ENCODE data around the gene KIF18B.
"Not testable (repeated sequence)": the region's sequence is repeated elsewhere in the genome, so short reads cannot be mapped to it uniquely, and the experiment has no call there.

The KIF18B gene

DNA sequence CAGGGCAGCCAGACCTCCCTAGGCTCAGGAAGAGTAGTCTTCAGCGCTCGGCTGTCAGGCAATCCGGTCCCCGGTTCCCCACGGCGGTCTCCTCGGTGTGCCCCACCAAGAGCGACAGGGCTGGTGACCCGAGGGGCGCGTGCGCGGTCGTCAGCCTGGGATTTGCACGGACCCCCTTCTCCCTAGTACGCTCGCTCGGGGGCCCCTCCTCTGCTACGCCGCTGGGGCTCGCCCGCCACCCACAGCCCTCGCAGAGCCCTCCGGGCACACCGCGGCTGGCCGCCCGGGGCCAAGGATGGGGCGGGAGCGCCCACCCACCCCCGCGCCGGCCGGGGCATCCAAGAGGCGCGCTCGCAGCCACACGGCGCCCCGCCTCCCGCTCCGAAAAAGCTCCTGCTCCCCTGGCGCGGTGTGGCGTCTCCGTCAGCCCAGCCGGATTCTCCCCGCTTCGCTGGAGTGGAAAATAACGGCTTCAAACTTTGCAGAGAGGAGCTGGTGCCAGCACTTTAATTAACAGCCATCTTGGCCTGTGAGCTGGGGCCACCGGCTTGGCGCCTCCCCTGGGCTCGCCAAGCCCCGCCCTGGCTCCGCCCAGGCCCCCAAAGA is 22.7 kb upstream of the KIF18B start:
- DNase-seq, result peak in 45 of 58 donors; percentile 2 to 68 (median 32)

DNA sequence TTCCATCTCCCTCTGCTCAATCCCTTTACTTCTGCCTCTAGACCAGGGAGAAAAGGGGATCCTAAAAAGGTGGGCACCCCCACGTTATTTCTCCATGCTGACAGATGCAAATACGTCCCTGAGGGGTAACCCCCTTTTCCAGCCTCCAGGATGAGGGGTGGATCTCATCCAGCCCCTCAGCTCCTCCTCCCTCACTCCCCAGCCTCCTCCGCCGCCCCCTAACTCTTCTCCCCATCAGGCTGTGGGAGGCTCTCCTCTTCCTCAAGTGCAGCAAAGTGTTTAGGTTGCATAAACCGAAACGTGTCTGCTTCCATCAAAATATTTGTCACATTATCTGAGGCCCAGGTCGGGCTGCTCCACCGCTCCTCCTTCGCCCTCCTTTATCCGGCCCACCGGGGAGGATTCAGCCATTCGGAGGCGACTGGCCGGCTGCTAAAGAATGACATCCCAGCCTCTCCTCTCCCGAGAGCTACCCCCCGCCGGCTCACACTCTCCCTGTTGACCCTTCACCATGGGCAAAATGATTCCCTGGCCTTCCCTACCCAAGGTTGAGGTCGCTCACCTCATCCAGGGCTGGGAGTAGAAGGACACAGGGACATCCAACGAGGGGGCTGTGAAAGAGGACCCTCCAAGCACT is 21.7 kb upstream of the KIF18B start:
- DNase-seq, result no peak

DNA sequence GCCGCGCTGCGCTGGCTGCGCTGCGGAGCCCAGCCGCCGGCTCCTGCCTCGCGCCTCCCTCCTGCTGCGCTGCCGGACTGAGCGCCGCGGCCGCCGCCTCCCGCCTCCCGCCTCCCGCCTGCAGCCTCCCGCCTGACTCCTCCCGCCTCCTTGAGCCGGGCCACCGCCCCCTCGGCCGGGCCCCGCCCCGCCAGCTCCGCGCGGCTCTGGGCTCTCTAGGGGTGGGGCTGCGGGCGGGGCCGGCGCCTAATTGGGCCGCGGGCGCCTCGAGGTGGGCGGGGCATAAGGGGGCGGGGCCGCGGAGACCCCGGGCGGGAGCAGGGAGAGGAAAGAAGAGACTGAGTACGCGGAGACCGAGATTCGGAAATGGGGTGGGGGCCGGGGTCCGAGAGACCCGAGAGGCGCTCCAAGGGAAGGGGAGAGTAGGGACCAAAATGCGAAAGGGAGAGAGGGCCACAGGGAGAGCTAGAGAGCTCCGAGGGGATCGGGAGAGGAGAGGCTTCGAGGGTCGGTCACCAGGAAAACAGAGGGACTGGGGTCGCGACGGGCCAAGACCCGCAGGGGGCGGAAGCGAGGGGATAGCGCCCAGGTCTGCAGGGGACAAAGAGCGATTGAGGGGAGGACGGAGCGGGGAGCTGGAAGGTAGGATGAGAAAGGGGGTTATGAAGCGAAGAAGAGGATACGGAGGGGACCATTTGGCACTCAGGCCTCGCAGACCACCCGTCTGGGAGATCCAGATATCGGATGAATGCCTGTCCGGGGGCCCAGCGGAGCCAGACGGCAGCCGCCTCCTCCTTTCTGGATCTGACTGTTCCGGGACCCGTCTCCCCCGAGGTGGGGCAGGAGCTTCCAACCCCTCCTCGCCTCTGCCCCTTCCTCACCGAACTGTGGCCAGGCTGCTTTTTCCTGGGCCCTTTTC is 20.9 kb upstream of the KIF18B start, which contains the start of gene C1QL1:
Gene C1QL1, minus strand, starts transcription at position 79 of the 919 bp plus-strand sequence. CDS start 255 bp downstream, outside the sequence.
- DNase-seq, result peak in 54 of 58 donors; percentile 26 to 84 (median 70)

DNA sequence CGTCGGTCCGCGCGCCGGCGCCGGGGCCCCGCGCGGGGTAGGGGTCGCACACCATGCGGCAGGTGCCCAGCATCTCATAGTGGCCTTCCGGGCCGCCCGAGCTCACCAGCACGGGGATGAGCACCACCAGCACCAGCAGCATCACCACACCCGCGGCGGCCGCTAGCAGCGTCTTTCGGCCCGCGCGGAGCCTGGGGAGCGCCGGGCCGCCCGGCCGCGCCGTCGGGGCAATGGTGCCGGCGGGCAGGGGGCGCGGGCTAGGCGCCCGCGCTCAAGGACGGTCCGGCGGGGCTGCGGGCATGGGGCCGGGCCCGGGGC is 20.3 kb upstream of the KIF18B start:
- no peak for DNase-seq

DNA sequence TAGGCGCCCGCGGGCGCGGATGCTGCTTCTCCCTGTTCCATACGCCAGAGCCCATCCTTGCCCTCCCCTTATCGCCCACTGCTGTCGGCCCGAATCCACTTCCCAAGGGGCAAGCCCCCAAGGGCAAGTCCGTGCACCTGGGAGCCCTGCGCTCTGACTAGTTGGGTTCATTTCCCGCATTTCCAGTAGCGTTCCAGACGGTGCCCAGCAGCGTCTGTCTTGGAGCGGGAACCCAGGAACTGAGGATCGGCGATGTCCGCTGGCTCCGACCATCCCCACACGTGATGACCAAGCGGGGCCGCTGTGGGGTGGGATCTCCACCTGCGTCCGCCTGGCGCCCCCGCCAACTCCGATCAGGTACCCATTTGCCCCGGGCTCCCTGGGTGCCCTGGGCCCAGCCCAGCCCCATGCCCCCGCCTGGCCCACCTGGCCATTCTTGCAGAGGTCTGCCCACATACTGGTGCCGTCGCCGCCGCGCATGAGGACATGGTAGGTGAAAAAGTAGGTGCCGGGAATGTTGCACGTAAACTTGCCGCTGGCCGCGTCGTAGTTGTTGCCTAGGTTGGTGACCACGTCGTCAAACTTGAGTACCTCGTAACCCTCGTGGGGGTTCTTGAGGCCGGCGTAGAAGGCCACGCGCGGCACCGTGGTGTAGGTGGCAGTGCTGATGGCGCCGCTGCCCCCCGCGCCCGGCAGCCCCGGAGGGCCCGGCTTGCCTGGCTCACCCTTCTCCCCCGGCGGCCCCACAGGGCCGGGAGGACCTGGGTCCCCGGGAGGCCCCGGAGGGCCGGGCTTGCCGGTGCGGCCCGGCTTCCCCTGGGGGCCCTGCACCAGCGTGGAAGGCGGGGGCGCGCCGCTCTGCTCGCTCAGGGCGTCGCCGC is 19.7 kb upstream of the KIF18B start:
- no peak for DNase-seq

DNA sequence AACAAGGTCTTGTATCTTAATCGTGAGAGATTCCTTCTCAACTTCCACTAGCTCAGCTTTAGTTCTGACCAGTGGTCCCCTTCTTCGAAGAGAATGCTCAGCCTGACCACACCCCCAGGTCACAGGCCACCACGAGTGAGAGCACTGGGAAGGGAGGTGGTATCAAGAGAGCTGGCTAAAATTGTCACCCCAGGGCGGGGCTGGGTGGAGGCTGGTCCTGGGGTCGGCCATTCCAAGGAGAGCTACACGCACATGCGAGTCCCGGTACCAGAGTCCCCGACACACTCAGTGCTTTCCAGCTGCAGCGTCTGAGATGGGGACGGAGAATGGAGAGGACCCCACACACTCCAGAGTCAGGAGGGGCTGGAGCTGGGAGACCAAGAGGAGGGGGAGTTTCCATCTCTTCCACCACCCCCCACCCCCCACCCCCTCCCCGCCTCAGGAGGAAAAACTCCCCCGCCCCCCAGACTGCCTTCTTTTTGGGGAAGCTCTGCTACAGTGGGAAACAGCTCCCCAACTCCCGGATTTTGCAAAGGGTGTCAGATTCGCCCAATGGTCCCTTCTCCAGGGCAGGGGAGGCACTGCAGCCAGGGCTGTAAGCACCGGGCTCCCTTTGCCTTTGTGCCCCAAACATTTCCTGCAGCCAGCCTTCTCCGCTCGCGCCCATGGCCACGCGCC is 18.9 kb upstream of the KIF18B start:
- no peak for DNase-seq

DNA sequence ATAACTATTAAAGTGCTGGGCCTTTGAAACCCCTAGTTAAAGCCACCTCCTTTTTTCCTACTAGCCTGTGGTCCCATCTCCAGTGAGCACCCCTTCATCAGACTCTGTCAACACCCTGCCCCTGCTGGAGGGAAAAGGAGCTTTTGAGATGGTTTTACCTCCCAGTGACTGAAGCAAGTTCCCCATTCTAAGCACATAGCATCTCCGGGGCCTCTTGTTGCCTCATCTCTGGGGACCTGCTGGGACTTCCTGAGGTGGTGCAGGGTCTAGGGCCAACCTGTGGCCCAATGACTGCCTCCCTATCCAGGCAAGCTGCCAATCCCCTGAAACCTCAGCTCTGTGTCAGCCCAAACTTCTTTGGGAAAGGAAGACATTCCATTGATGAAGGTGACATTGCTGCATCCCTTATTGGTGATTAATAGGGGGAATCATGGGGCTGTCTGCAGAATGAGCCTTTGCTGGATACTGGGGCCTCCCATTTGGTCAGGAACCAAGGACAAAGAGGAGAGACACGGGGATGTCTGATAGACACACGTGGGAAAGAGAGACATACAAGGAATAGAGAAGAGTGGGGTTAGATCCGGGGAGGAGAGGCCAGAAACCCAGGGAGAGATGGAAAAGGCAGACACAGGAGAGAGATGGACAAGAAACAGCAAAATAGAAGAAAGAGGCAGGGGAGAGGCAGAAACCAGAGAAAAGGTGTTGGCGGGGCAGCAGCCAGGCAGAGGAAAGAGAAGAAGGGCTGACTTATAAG is 18.1 kb upstream of the KIF18B start:
- no peak for DNase-seq

DNA sequence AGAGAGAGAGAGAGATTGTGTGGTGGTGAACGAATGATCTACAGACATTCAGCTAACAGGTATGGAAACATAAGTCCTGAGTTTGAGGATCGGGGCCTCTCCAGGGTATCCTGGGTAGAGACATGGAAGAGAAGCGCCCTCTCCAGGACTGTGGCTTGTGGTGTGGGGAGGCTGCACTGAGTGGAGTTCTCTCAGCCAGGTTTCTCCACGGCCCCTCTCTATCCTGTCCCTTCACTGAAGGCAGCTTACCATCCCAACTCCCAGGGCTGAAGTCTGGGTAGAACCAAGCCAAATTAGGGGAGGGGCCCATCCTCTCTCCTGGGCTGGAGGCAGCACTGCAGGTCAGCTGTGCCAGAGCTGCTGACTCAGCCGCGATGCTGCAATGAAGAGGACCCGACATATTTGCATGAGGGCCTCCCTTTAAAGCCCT is 14.4 kb upstream of the KIF18B start:
- no peak for DNase-seq

DNA sequence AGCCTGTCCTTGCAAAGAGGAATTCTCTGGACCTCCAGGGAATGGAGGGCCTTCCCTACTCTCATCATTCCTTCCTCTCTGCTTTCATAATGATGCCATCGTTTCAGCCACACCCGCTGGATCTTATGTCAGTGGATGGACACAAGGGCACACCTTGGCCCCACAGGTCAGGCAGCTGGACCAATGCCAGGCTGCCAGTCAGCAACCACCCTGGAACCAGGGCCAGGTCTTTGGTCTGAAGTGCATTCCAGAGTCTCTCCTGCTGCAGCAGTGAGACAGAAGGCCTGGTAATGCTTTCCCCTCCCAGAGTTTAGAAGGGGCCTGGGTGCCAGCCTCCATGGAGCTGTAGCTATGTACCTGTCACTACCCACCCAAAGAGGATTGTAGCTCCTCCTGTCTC is 13.1 kb upstream of the KIF18B start:
- DNase-seq, result no peak

DNA sequence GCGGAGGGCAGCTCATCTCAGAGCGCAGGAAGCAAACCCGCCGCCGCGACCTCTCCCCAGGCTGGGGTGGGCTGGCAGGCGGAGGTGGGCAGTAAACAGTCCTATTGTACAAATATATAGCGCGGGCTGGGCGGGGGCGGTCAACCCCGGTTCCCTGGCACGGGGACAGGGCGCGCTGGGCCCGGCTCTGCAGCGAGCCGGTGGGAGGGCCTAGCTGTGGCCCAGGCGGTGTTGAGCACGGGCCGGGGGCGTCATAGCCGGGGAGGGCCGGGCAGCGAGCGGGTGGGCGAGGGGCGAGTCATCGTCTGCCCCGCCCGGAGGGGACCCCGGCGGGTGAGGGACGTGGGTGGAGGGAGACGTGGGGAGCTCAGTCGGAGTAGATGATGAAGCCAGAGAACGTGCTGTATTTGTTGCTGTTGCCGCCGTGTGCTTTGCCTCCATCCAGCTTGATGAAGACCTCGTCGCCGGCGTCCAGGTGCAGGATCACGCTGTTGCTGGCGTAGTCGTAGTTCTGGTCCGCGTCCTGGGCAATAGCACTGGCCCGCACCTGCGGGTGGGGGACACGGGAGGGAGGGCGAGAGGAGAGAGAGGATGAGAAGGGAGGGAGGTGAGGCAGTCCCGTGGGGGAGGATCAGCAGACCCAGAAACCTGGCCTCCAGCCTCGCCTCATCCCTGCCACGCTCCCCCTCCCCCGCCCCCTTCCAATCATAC is 12.4 kb upstream of the KIF18B start:
- peak in 2 of 58 donors; percentile 24 to 77 for DNase-seq

DNA sequence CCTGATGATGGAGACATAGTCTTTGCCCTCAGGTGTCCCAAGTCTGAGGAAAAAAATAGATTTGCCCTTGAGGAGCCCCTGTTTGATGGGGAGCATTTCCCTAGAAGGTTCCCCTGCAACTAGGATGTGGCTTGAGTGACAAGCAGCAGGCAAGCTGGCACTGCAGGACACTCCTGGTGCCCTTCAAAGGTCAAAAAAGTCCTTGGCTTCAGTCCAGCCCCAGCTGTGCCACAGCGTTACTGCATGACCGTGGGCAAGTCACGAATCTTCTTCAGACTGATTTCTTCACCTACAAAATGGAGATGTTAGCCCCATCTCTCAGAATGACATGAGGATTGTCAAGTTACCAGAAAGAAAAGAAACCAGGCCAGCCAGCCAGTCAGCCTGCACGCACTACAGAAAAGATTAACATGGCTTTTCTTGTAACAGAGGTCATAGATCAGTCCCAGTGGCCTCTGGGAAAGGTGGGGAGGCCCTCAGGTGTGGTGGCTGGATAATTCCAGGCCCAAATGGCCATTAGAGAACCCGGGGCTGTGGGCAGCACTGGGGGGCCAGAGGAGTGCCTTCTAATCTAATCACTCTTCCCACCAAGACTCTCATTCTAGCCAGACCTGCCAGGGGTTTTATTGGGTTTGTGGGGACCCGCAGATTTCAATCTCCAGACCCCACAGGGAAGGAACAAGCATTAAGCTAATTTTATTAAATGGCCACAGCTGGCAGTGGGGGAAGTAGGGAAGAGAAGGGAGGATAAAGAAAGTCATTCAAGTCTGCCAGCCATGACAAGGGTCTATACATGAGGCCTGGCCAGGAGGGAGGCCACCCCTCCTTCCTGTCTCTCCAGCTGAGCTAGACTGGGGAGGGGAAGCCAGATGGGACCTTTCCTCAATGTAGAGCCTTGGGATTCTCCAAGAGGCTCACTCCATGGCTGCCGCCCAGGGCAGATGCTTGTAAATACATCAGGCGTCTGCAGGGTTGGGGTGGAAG is 9.7 kb upstream of the KIF18B start:
- DNase-seq, result peak in 13 of 58 donors; percentile 11 to 62 (median 25)

DNA sequence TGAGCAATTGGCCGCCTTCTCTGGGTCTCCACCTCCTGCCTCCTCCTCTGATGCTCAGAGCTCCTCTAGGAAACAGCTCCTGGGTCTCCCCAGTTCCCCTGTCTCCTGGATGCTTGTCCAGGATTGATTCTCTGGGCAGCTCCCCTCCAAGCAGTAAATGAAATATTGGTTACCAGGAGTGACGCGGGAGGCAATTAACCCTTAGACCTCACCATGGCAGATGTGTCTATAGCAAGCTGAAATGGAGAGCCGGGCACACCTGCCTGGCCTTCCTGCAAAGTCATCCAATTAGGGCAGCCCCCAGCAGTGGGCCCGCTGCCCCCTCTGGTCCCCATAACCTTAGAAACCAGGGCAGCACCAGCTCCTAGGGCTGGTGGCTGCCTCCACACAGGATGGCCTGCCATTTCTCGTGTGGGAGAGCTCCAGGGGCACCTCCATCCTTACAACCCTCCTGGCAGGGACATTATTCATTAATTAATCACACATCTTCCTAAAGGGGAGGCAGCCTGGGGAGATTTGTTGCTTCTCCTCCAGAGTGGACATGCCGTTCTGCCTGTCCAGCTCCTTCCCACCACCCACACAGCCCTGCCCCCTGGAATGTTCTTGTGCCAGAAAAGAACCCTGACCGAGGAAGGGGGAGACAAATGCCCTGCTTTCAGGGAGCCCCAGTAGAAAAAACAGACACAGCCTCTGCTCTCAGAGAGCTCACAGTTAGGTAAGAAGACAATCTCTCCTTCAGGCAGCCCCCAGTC is 8.3 kb upstream of the KIF18B start:
- DNase-seq, result no peak

DNA sequence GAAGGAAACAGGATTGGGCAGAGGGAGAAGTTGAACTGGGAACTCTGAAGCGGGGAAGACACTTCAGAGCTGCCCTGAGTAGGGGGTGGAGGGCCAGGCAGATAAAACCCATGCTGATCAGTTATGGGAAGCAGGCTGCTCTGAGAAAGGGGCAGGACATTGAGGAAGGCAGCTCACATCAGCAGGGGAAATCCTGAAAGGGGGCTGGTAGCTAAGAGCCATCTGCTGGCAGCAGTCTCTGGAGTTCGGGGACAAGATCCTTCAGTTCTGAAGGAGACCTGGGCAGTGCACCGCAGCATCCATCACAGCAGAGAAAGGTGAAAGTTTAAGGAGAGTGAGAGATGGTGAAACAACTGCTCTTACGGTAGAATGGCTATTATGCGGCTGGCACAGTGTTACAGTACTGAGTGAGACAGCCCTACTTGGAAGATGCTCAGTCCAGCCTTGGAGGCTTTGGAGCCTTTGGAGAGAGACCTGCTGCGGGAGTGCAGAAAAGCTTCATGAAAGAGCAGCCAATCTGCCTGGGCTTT is 5.4 kb upstream of the KIF18B start:
- no peak for DNase-seq

DNA sequence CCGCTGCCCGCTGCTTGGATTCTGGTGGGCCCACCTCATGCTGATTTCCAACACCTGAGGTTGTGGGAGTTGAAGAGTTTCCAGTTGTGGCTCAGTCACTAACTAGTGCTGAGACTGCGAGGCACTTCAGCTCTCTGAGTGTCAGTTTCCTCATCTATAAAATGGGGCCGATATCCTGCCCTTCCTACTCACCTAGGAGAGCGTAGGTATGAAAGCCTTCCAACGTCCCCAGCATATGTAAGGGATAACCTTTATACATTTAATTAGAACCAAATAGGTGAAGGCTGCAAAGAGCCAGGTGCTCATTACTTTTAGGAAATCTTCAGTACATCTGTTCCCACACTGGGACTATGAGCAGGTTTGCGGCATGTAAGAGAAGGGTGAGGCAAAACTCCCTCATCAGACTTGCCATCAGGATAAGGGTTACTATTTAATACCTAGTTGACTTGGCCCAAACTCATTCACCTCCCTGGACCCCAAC is 782 bp upstream of the KIF18B start:
- DNase-seq, result no peak

DNA sequence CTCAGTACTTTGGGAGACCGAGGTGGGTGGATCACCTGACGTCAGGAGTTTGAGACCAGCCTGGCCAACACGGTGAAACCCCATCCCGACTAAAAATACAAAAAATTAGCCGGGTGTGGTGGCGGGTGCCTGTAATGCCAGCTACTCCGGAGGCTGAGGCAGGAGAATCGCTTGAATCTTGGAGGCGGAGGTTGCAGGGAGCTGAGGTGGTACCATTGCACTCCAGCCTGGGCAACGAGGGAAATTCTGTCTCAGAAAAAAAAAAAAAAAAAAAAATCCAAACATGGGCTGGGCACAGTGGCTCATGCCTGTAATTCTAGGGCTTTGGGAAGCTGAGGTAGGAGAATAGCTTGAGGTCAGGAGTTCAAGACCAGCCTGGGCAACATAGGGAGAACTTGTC is 1.9 kb downstream of the KIF18B start:
- not testable (repeated sequence) for DNase-seq

DNA sequence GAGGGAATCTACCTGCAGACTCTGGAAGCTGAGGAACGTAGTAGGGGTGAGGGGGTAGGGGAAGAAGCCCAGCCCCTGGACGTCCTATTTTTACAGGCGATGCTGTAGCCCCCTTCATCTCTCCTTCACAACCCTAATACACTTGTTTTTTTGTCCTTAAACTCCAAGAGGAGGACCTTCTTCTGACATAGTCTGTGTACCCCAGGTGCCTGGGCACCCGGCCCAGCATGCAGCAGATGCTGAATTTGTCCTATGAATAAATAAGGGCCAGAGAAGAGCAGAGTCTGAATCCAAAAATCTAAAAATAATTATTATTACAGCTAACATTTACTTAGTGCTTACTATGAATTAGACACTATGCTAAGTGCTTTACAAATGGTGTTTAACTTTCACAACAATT is 5.1 kb downstream of the KIF18B start:
- no peak for DNase-seq
